Tibial nerve (tissue), 4 donors: ENCODE measurements around the gene PLEKHG4B.

ENCODE experiments used
- CTCF ChIP-seq, 5 experiments: fragments of 200-600 bp in 3 of 5; fragments of 450-650 bp in 2 of 5; sonication (generic) in 3 of 5; IDR thresholded peaks; one replicate each; pipeline ENCODE4 v1.5.1; 2016 to 2019; ENCODE audit warnings: antibody characterized with exemption in 5 of 5, mild to moderate bottlenecking in 3 of 5, moderate library complexity in 2 of 5
- EP300 ChIP-seq, 2 donors: sonication (generic); formaldehyde crosslinking; IDR thresholded peaks; one replicate each; pipeline ENCODE4 v1.6.1; 2017; ENCODE audit warnings: antibody characterized with exemption in 2 of 2, mild to moderate bottlenecking in 1 of 2
- POLR2A ChIP-seq, 2 donors: fragments of 450-650 bp; IDR thresholded peaks; one replicate each; pipeline ENCODE4 v1.6.1; 2017; ENCODE audit warnings: antibody characterized with exemption in 2 of 2, mild to moderate bottlenecking in 2 of 2, moderate library complexity in 2 of 2

GRCh38 chr5:51500-51823 is 40.5 kb upstream of the PLEKHG4B start:
- no peak for TF ChIP-seq CTCF (IDR thresholded peaks at IDR 0.05)
- no peak for TF ChIP-seq POLR2A (IDR thresholded peaks at IDR 0.05)
- TF ChIP-seq EP300 (IDR thresholded peaks at IDR 0.05), result no peak
